ENCODE results near the gene BMS1. TPM values are rescaled to one million over a fixed set of nuclear protein-coding genes. Genes with fewer than 3 reads are reported as not detected.
"Not testable (repeated sequence)": the region's sequence is repeated elsewhere in the genome, so short reads cannot be mapped to it uniquely, and the experiment has no call there.

Gene BMS1
- total RNA-seq, 2 donors from 2014 or later: 10.2 to 18.2 TPM

GRCh38 chr10:42866115-42866995 lies 83.8 kb downstream of the BMS1 start:
- H3K36me3 ChIP-seq: no peaks in the 10 kb centered on the region
- TF ChIP-seq POLR2A (IDR thresholded peaks at IDR 0.05) (no peak), POLR2AphosphoS5 (IDR thresholded peaks at IDR 0.05) (peak; percentile 19), CTCF (IDR thresholded peaks at IDR 0.05) (peak in 3 of 4 experiments; percentile 61 to 89 (median 73))
- intact Hi-C loops (cut with DNase I): loop anchor here (2.0 kb wide), 1 partner anchor 240 kb away; no protein-coding TSS in a partner anchor
- no peaks in the 10 kb centered on the region for H3K4me1 ChIP-seq (replicated peaks)
- peaks cover 2% of the 10 kb centered on the region for H3K27me3 ChIP-seq (replicated peaks; ENCODE audit: insufficient read depth)
- WGBS: 2% methylated on average over 85 of the region's 87 CpGs
- peak overlapping the region in 1 of 2 donors; percentile 14 for H3K4me3 ChIP-seq
- no peaks in the 10 kb centered on the region for H3K9me3 ChIP-seq
- no peak overlapping the region for H3K27ac ChIP-seq
- DNase-seq (ENCODE audit: low spot score): peak; percentile 66

GRCh38 chr10:42867571-42867970 lies 85.0 kb downstream of the BMS1 start:
- Histone ChIP-seq H3K27ac (no peak overlapping the region), H3K4me3 (no peak overlapping the region), H3K36me3 (no peaks in the 10 kb centered on the region), H3K9me3 (no peaks in the 10 kb centered on the region), H3K27me3 (replicated peaks; ENCODE audit: insufficient read depth) (peaks cover 2% of the 10 kb centered on the region), H3K4me1 (replicated peaks) (no peaks in the 10 kb centered on the region)
- TF ChIP-seq POLR2AphosphoS5 (IDR thresholded peaks at IDR 0.05): no peak
- no peak for DNase-seq (ENCODE audit: low spot score)
- 96% methylated on average over 9 of the region's 9 CpGs for WGBS
- intact Hi-C loops (cut with DNase I): loop anchor here (2.0 kb wide), 1 partner anchor 239 kb away; no protein-coding TSS in a partner anchor

- no peak for TF ChIP-seq POLR2AphosphoS5 (IDR thresholded peaks at IDR 0.05)
- no peak for TF ChIP-seq CTCF (IDR thresholded peaks at IDR 0.05)
- no peak for TF ChIP-seq POLR2A (IDR thresholded peaks at IDR 0.05)
- H3K9me3 ChIP-seq: no peaks in the 10 kb centered on the region
- H3K36me3 ChIP-seq: no peaks in the 10 kb centered on the region
- no peak overlapping the region for H3K4me3 ChIP-seq
- WGBS: 90% methylated on average over 9 of the region's 9 CpGs
- no peak for DNase-seq (ENCODE audit: low spot score)
- intact Hi-C loops (cut with DNase I): no loop called here
- no peak overlapping the region for H3K27ac ChIP-seq
- no peaks in the 10 kb centered on the region for H3K4me1 ChIP-seq (replicated peaks)
- peaks cover 2% of the 10 kb centered on the region for H3K27me3 ChIP-seq (replicated peaks; ENCODE audit: insufficient read depth)
These were observed 85.9 kb downstream of the BMS1 start for GRCh38 chr10:42868530-42868929.

- H3K9me3 ChIP-seq: no peaks in the 10 kb centered on the region
- 87% methylated on average over 9 of the region's 9 CpGs for WGBS
- H3K27ac ChIP-seq: no peak overlapping the region
- intact Hi-C loops (cut with DNase I): no loop called here
- no peaks in the 10 kb centered on the region for H3K4me1 ChIP-seq (replicated peaks)
- H3K36me3 ChIP-seq: no peaks in the 10 kb centered on the region
- DNase-seq (ENCODE audit: low spot score): no peak
- no peak overlapping the region for H3K4me3 ChIP-seq
- H3K27me3 ChIP-seq (replicated peaks; ENCODE audit: insufficient read depth): peaks cover 2% of the 10 kb centered on the region
- TF ChIP-seq CTCF (IDR thresholded peaks at IDR 0.05): no peak
- no peak for TF ChIP-seq POLR2A (IDR thresholded peaks at IDR 0.05)
- TF ChIP-seq POLR2AphosphoS5 (IDR thresholded peaks at IDR 0.05): no peak
These were observed 87.4 kb downstream of the BMS1 start for GRCh38 chr10:42869977-42870350.

GRCh38 chr10:42871138-42871641 lies 88.6 kb downstream of the BMS1 start:
- H3K27me3 ChIP-seq (replicated peaks; ENCODE audit: insufficient read depth); H3K4me3 ChIP-seq; intact Hi-C loops (cut with DNase I); H3K9me3 ChIP-seq; H3K4me1 ChIP-seq (replicated peaks); DNase-seq (ENCODE audit: low spot score); H3K27ac ChIP-seq; H3K36me3 ChIP-seq: not testable (repeated sequence)
- WGBS: 66% methylated on average over 13 of the region's 13 CpGs
